Activated CD4-positive, CD25-positive, alpha-beta regulatory T cell treated with anti-CD3 and anti-CD28 coated beads, Interleukin-2, amount 50 U/mL, for 24 hours (primary cell): Measurements from ENCODE around the gene CORO7.
"Not testable (repeated sequence)": the region's sequence is repeated elsewhere in the genome, so short reads cannot be mapped to it uniquely, and the experiment has no call there.

ENCODE experiments used
- ATAC-seq, 2 donors: fragments of 150-1000 bp; cut with Tn5 transposase; one replicate each; pipeline ENCODE4 v1.10.0; 2021; ENCODE audit warnings: mild to moderate bottlenecking in 1 of 2, moderate library complexity in 1 of 2

Gene CORO7

DNA sequence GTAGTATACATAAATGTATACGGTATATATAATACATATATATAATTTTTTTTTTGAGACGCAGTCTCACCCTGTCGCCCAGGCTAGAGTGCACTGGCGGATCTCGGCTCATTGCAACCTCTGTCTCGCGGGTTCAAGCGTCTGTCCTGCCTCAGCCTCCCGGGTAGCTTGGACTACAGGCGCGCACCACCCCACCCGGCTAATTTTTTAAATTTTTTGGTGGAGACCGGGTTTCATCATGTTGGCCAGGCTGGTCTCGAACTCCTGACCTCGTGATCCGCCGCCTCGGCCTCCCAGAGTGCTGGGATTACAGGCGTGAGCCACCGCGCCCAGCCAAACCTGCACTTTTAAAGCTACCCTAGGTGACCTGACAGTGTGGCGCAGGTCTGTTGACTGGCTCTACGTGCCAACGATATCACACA is 66.0 kb downstream of the CORO7 start:
- peak in 1 of 2 donors; percentile 19 for ATAC-seq

DNA sequence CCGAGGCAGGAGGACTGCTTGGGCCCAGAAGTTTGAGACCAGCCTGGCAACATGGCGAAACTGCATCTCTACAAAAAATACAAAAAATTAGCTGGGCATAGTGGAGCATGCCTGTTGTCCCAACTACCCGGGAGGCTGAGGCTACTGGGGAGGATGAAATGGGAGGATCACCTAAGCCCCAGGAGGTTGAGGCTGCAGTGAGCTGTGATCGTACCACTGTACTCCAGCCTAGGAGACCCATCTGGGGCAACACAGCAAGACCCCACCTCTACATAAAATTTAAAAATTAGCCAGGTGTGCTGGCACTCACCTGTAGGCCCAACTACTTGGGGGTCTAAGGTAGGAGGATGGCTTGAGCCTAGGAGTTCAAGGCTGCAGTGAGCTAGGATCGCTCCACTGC is 67.1 kb downstream of the CORO7 start:
- no peak for ATAC-seq

GRCh38 chr16:4347765-4348509 is 68.5 kb downstream of the CORO7 start:
- no peak for ATAC-seq

DNA sequence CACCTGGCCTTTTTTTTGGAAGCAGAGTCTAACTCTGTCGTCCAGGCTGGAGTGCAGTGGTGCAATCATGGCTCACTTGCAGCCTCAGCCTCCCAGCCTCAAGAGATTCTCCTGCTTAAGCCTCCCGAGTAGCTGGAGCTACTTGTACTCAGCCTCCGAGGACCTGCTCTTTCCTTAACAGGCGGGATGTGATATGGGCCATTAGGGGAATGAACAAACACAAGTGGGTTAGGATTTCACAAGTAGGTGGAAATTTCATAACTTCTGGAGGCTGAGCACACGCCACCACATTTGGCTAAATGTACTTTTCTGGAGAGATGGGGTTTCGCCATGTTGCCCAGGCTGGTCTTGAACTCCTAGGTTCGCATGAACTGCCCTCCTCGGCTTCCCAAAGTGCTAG is 69.4 kb downstream of the CORO7 start:
- ATAC-seq, result no peak

DNA sequence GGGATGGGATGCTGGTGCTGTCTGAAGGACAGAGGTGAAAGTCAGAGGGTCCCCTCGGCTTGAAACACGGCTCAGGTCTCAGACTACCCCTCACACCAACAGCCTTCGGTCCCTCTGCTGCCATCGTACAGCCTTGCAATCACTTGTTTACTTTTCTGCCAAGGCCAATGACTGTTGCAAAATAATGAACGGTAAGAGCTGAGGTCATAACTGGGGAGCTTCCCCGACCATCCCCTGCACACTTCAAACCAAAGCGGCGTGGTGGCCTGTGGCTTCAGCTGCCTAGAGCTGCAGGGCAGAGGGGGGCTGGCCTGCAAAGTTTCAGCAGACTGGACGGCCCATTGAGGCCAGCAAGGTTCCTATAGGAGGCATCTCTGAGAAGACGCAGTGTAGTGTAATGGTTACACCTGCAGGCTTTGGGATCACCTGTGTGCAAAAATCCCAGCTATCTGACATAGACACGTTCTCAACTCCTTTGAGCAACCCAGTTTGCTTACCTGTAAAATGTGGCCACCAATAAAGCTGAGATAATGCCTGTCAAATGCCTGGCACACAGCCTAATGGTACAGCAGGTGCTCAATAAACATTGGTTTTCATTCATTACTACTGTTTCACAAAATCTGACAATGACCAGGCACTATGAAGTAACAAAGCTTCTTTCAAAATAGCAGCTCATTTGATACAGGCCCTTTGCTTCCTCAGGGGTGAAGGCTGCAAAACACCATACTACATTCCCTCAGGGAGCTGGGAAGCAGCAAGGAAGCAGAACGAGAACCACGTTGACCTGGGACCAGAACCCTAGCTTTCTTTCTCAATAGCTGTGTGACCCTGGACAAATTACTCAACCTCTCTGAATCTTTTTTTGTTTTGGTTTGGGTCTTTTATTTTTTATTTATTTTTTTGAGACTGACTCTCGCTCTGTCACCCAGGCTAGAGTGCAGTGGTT is 70.3 kb downstream of the CORO7 start:
- no peak for ATAC-seq

DNA sequence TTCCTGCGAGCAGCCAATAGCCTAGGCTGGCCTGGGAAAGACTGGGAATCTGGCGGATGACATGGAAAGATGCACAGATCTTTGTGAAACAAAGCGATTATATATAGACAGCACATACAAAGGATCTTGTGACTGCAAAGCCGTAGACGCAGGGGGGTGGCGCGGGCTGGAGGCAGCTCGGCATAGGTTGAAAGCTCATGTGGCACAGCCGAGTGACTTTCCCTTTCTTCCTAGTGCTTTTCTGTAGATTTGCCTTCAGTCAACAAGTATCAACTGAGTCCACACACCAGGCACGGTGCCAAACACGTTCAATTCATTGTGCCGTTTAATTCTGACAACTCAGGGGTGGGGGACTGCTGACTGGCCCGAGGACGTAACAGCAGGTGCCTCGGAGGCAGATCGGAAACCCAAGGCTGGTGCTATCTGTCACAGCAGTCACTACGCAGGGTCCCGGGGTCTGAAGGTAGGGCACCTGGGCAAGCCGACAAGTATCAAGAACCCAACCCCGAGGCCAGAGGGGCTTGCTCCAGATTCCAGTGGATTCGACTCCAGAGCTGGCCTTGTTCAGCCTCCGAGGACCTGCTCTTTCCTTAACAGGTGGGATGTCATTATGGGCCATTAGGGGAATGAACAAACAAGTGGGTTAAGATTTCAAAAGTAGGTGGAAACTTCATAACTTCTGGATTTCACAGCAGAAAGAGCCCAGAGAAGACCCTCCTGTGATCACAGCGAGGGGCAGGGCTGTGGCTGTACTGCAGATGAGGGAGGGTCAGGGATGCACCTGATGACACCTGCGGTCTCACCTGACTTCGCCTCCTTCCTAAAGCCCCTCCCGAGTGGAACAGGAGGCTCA is 71.2 kb downstream of the CORO7 start:
- ATAC-seq, result no peak

DNA sequence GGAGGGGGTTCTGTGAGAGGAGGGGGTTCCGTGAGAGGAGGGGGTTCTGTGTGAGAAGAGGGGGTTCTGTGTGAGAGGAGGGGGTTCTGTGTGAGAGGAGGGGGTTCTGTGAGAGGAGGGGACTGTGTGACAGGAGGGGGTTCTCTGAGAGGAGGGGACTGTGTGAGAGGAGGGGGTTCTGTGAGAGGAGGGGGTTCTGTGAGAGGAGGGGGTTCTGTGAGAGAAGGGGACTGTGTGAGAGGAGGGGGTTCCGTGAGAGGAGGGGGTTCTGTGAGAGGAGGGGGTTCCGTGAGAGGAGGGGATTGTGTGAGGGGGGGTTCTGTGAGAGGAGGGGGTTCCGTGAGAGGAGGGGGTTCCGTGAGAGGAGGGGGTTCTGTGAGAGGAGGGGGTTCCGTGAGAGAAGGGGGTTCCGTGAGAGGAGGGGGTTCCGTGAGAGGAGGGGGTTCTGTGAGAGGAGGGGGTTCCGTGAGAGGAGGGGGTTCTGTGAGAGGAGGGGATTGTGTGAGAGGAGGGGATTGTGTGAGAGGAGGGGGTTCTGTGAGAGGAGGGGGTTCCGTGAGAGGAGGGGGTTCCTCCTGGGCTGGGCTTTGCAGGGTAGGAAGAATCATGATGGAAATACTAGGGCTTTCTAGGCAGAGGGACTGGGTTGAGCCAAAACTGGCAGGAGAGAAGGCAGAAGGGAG is 72.0 kb downstream of the CORO7 start:
- ATAC-seq, result not testable (repeated sequence)

DNA sequence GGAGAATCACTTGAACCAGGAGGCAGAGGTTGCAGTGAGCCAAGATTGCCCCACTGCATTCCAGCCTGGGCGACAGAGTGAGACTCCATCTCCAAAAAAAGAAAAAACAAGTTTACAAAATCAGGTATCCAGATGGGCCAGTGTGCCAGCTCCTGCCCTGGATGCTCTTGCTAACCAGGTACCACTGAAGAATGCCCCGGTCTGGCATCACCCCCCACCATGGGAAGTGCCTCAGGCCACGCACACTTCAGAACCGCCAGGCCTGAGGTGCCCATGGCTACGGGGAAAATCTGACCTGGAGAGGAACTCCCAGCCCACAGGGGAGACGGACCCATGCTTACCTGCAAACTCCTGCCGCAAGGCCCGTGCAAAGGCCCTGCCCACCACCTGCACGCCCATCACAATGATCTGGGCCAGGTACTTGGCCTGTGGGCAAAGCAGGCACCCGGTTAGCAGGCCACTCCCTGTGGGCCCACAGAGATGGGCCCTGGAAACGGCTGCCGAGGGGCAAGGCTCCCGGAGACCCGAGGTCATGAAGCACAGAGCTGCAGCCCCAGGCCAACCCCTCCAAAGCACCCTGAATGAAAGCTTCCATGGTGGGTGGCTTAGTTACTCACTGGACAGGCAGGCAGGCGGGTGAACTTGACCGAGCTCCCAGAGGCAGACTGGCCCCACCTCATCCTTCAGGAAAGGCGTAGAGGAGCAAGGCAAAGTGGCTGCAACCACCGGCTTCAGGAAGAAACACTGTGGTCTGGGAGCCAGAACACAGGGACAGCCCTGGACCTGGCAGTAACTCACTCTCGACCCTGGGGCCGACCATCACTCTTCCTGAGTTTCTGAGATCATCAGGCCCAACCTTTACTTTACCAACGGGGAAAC is 73.3 kb downstream of the CORO7 start:
- no peak for ATAC-seq

DNA sequence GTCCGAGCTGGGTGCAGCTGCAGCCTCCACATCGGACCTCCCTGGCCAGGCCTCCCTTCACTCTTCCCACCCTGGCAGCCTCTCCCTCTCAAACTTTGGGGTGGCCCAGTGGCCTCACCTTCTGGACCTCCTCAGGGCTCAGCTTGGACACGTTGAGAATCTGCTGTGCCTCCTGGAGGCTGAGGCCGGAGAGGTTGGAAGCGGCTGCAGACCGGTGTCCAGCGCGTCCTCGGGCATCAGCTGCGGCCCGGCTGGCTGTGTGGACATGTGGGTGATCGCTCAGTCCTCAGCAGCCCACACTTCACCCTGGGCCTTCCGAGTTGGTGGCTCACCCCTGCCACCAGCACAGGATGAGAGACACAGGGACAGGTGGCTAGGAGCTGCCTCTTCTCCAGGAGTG is 75.1 kb downstream of the CORO7 start:
- ATAC-seq, result no peak

- no peak for ATAC-seq
These were observed 76.0 kb downstream of the CORO7 start for GRCh38 chr16:4340443-4340842.

GRCh38 chr16:4339909-4340308 is 76.5 kb downstream of the CORO7 start:
- no peak for ATAC-seq

DNA sequence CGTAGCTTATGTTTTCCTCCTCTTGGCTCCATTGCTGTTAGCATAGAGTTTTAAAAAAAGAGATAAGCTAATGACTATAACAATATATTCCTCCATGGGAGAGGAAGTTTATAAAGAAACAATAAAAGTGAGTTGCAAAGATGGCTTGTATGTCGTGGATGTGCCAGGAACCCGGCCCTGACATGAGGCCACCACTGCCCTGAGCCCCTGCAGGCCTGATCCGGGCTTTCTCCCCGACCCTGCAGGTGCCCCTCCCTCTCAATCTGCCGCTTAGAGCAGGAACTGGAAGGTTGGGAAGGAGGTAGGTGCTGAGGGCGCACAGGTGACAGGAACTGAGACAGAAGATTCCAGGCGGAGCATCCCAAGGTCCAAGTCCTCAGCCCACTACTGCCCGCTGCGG is 76.9 kb downstream of the CORO7 start:
- ATAC-seq, result no peak

- ATAC-seq, result no peak
These were observed 77.6 kb downstream of the CORO7 start for GRCh38 chr16:4338712-4339299.

- no peak for ATAC-seq
These were observed 78.2 kb downstream of the CORO7 start for GRCh38 chr16:4338125-4338582.

- no peak for ATAC-seq
These were observed 78.8 kb downstream of the CORO7 start for GRCh38 chr16:4337540-4338088.

- no peak for ATAC-seq
These were observed 79.5 kb downstream of the CORO7 start for GRCh38 chr16:4336701-4337539.

GRCh38 chr16:4334724-4335495 is 81.5 kb downstream of the CORO7 start:
- no peak for ATAC-seq

- not testable (repeated sequence) for ATAC-seq
These were observed 82.7 kb downstream of the CORO7 start for GRCh38 chr16:4333714-4334113.

DNA sequence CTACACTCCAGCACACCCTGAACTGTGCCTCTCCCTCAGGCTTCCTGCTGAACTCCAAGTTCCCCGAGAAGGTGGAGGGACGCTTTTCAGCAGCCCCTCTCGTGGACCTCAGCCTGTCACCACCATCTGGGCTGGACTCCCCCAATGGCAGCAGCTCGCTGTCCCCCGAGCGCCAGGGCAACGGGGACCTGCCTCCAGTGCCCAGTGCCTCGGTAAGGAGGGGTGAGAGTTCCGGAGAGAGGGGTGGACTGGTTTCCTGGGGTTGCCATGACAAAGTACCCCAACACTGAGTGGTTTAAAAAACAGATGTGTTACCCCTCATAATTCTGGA is 83.1 kb downstream of the CORO7 start:
- ATAC-seq, result no peak
